GM12878 (cell line): ENCODE results near the gene DUOX1.

Experiments
- BMI1 ChIP-seq: fragments of 450-650 bp; IDR thresholded peaks from 2 replicates; pipeline ENCODE4 v1.6.1; 2016; ENCODE audit warnings: mild to moderate bottlenecking, moderate library complexity, borderline replicate concordance
- CBX5 ChIP-seq: sonication (generic); IDR thresholded peaks from 2 replicates; pipeline ENCODE4 v1.6.1; 2016; ENCODE audit warnings: low read depth, moderate library complexity, mild to moderate bottlenecking, inconsistent platforms
- EP300 ChIP-seq, 2 experiments: fragments of 150-350 bp in 1 of 2; IDR thresholded peaks; 2 replicates each; pipeline ENCODE4 v1.6.1; 2011 to 2012; ENCODE audit warnings: low read depth in 2 of 2, low read length in 2 of 2, borderline replicate concordance in 1 of 2, improper control_type of control experiment in 1 of 2, inconsistent platforms in 1 of 2; ENCODE audit not compliant: control insufficient read depth in 1 of 2
- HDAC2 ChIP-seq: fragments of 200-600 bp; sonication (generic); IDR thresholded peaks from 2 replicates; pipeline ENCODE4 v1.6.1; 2017
- HDAC6 ChIP-seq: fragments of 200-600 bp; sonication (generic); IDR thresholded peaks from one replicate; pipeline ENCODE4 v1.8.0; 2017; ENCODE audit warnings: antibody characterized with exemption; ENCODE audit not compliant: unreplicated experiment
- MXI1 ChIP-seq: fragments of 150-350 bp; IDR thresholded peaks from 2 replicates; pipeline ENCODE4 v1.6.1; 2011; ENCODE audit warnings: low read depth, mild to moderate bottlenecking, inconsistent platforms, low read length, improper control_type of control experiment
- POLR2A ChIP-seq: IDR thresholded peaks from 2 replicates; pipeline ENCODE4 v1.6.1; 2011; ENCODE audit warnings: low read depth, mild to moderate bottlenecking, low read length
- POLR2AphosphoS2 ChIP-seq: IDR thresholded peaks from 2 replicates; pipeline ENCODE4 v1.6.1; 2011; ENCODE audit warnings: low read depth, mild to moderate bottlenecking, low read length, improper control_type of control experiment, moderate library complexity
- SIX5 ChIP-seq: IDR thresholded peaks from 2 replicates; pipeline ENCODE4 v1.6.1; 2011; ENCODE audit warnings: mild to moderate bottlenecking, low read depth, low read length, moderate library complexity; ENCODE audit not compliant: severe bottlenecking
- YY1 ChIP-seq: IDR thresholded peaks from 2 replicates; pipeline ENCODE4 v1.6.1; 2011; ENCODE audit warnings: low read depth, mild to moderate bottlenecking, low read length
- TF ChIP-seq, protein P1 (sequence below), 3 experiments: IDR thresholded peaks in 2 of 3; conservative IDR thresholded peaks in 1 of 3; 2 replicates each; pipeline ENCODE4 v1.5.1; 2011; ENCODE audit warnings: low read depth in 3 of 3, low read length in 3 of 3, mild to moderate bottlenecking in 3 of 3, control low read depth in 2 of 3, moderate library complexity in 2 of 3, inconsistent platforms in 1 of 3, mixed read lengths in 1 of 3; ENCODE audit not compliant: control insufficient read depth in 2 of 3, insufficient read depth in 1 of 3; ENCODE audit errors: extremely low read depth in 1 of 3
- TF ChIP-seq, protein P2 (sequence below): IDR thresholded peaks from 2 replicates; pipeline ENCODE4 v1.6.1; 2012; ENCODE audit warnings: low read depth, low read length, improper control_type of control experiment

DNA sequence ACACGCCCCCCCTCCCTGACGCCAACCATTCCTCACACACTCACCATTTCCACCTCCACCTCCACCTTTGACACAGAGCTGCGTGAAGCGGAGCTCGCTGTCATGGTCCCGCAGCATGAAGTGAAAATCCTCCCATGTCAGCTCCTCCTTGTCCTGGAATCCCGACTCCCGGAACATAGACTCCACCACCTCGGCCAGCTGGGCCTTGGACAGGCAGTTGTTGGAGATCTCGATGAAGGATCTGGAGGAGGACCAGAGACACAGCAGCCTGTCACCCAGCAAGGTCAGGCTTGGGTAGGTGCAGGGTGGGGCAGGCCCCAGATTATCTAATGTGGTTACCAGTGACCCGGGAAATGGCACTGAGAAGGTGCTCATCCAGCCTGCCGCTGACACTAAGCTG is 28.0 kb upstream of the DUOX1 start:
- no peak for TF ChIP-seq YY1
- no peak for TF ChIP-seq HDAC6
- TF ChIP-seq BMI1 = no peak
- TF ChIP-seq, protein P1, sequence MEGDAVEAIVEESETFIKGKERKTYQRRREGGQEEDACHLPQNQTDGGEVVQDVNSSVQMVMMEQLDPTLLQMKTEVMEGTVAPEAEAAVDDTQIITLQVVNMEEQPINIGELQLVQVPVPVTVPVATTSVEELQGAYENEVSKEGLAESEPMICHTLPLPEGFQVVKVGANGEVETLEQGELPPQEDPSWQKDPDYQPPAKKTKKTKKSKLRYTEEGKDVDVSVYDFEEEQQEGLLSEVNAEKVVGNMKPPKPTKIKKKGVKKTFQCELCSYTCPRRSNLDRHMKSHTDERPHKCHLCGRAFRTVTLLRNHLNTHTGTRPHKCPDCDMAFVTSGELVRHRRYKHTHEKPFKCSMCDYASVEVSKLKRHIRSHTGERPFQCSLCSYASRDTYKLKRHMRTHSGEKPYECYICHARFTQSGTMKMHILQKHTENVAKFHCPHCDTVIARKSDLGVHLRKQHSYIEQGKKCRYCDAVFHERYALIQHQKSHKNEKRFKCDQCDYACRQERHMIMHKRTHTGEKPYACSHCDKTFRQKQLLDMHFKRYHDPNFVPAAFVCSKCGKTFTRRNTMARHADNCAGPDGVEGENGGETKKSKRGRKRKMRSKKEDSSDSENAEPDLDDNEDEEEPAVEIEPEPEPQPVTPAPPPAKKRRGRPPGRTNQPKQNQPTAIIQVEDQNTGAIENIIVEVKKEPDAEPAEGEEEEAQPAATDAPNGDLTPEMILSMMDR (IDR thresholded peaks at IDR 0.05 in 2 of 3, conservative IDR thresholded peaks at IDR 0.05 in 1 of 3; ENCODE audit: control insufficient read depth in 2 of 3, extremely low read depth in 1 of 3, insufficient read depth in 1 of 3, low read depth in 3 of 3, low read length in 3 of 3) = no peak
- no peak for TF ChIP-seq POLR2A
- no peak for TF ChIP-seq EP300 (IDR thresholded peaks at IDR 0.05; ENCODE audit: borderline replicate concordance in 1 of 2, control insufficient read depth in 1 of 2, low read depth in 2 of 2, low read length in 2 of 2)
- no peak for TF ChIP-seq SIX5
- no peak for TF ChIP-seq HDAC2
- TF ChIP-seq POLR2AphosphoS2 = no peak
- TF ChIP-seq MXI1 = no peak
- no peak for TF ChIP-seq CBX5
- TF ChIP-seq, protein P2, sequence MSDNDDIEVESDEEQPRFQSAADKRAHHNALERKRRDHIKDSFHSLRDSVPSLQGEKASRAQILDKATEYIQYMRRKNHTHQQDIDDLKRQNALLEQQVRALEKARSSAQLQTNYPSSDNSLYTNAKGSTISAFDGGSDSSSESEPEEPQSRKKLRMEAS = no peak
